Mesenchymal stem cell (in vitro differentiated cells and primary cell): ENCODE data around the gene DCDC2.

Experiments used
- DNase-seq: peaks from one replicate; pipeline ENCODE4 v3.0.0-alpha.2; 2013
- H2AFZ ChIP-seq: one replicate; pipeline ENCODE4 v1.6.1; 2013; ENCODE audit warnings: low read depth, mild to moderate bottlenecking, control low read depth, inconsistent platforms, low read length, moderate library complexity
- H2AK5ac ChIP-seq: 2 replicates; pipeline ENCODE4 v1.6.1; 2013; ENCODE audit warnings: low read length, moderate library complexity, mild to moderate bottlenecking, inconsistent platforms; ENCODE audit not compliant: severe bottlenecking
- H2BK120ac ChIP-seq: one replicate; pipeline ENCODE4 v1.6.1; 2013; ENCODE audit warnings: low read depth, mild to moderate bottlenecking, inconsistent platforms, low read length, moderate library complexity
- H2BK12ac ChIP-seq, 2 experiments: one replicate each; pipeline ENCODE4 v1.6.1; 2013; ENCODE audit warnings: inconsistent platforms in 2 of 2, low read length in 2 of 2, mild to moderate bottlenecking in 2 of 2, moderate library complexity in 2 of 2, control low read depth in 1 of 2
- H2BK15ac ChIP-seq: one replicate; pipeline ENCODE4 v1.6.1; 2013; ENCODE audit warnings: mild to moderate bottlenecking, low read depth, inconsistent platforms; ENCODE audit not compliant: poor library complexity, severe bottlenecking
- H2BK5ac ChIP-seq: 2 replicates; pipeline ENCODE4 v1.6.1; 2013; ENCODE audit warnings: low read depth, mild to moderate bottlenecking, low read length, control low read depth, inconsistent platforms; ENCODE audit not compliant: poor library complexity, severe bottlenecking
- H3K14ac ChIP-seq, 2 experiments: one replicate each; pipeline ENCODE4 v1.6.1; 2013; ENCODE audit warnings: inconsistent platforms in 2 of 2, low read length in 2 of 2, control low read depth in 1 of 2, mild to moderate bottlenecking in 1 of 2, moderate library complexity in 1 of 2
- H3K18ac ChIP-seq, 2 experiments: one replicate each; pipeline ENCODE4 v1.6.1; 2013; ENCODE audit warnings: inconsistent platforms in 2 of 2, low read length in 2 of 2, control low read depth in 1 of 2, low read depth in 1 of 2, mild to moderate bottlenecking in 1 of 2
- H3K23ac ChIP-seq, 2 experiments: one replicate each; pipeline ENCODE4 v1.6.1; 2013; ENCODE audit warnings: inconsistent platforms in 2 of 2, low read length in 2 of 2, mild to moderate bottlenecking in 2 of 2, moderate library complexity in 2 of 2, control low read depth in 1 of 2
- H3K27ac ChIP-seq: 2 replicates; pipeline ENCODE4 v1.5.1; 2013; ENCODE audit warnings: mild to moderate bottlenecking, moderate library complexity, low read length, control low read depth, inconsistent platforms; ENCODE audit not compliant: poor library complexity, severe bottlenecking
- H3K27me3 ChIP-seq, 2 experiments: 2 replicates each; pipeline versions ENCODE4 v1.6.1 to v1.7.0; 2013; ENCODE audit warnings: low read length in 2 of 2, mild to moderate bottlenecking in 2 of 2, moderate library complexity in 2 of 2, control low read depth in 1 of 2, inconsistent platforms in 1 of 2; ENCODE audit not compliant: control insufficient read depth in 1 of 2, insufficient read depth in 1 of 2
- H3K36me3 ChIP-seq, 2 experiments: 2 replicates each; pipeline versions ENCODE4 v1.6.1 to v1.7.0; 2013; ENCODE audit warnings: low read length in 2 of 2, control low read depth in 1 of 2, inconsistent platforms in 1 of 2, low read depth in 1 of 2, mild to moderate bottlenecking in 1 of 2; ENCODE audit not compliant: insufficient read depth in 2 of 2, control insufficient read depth in 1 of 2
- H3K4ac ChIP-seq, 2 experiments: one replicate each; pipeline ENCODE4 v1.6.1; 2013; ENCODE audit warnings: inconsistent platforms in 2 of 2, low read length in 2 of 2, mild to moderate bottlenecking in 2 of 2, moderate library complexity in 2 of 2, control low read depth in 1 of 2, low read depth in 1 of 2
- H3K4me1 ChIP-seq: 2 replicates; pipeline ENCODE4 v1.6.1; 2013; ENCODE audit warnings: low read depth, low read length, control low read depth; ENCODE audit not compliant: control insufficient read depth, insufficient read depth
- H3K4me2 ChIP-seq: 2 replicates; pipeline ENCODE4 v1.6.1; 2013; ENCODE audit warnings: low read length, mild to moderate bottlenecking, inconsistent platforms; ENCODE audit not compliant: poor library complexity, severe bottlenecking
- H3K4me3 ChIP-seq, 2 experiments: 2 replicates each; pipeline versions ENCODE4 v1.5.1 to v1.7.0; 2013; ENCODE audit warnings: low read length in 2 of 2, mild to moderate bottlenecking in 2 of 2, control low read depth in 1 of 2, low read depth in 1 of 2; ENCODE audit not compliant: insufficient read depth in 1 of 2
- H3K79me1 ChIP-seq: replicated peaks from 2 replicates; pipeline ENCODE4 v1.6.1; 2013; ENCODE audit warnings: mild to moderate bottlenecking, control low read depth, low read length, inconsistent platforms; ENCODE audit not compliant: poor library complexity, severe bottlenecking
- H3K9ac ChIP-seq: 2 replicates; pipeline ENCODE4 v1.7.0; 2013; ENCODE audit warnings: mild to moderate bottlenecking, low read length, moderate library complexity
- H3K9me3 ChIP-seq: 2 replicates; pipeline ENCODE4 v1.7.0; 2013; ENCODE audit warnings: mild to moderate bottlenecking, low read length; ENCODE audit not compliant: control insufficient read depth
- H4K8ac ChIP-seq: one replicate; pipeline ENCODE4 v1.6.1; 2013; ENCODE audit warnings: inconsistent platforms, mild to moderate bottlenecking, low read length, moderate library complexity
- H4K91ac ChIP-seq: one replicate; pipeline ENCODE4 v1.6.1; 2013; ENCODE audit warnings: mild to moderate bottlenecking, low read length, inconsistent platforms
- WGBS: methylation state at CpG from one replicate; pipeline ENCODE4 v1.1.7; 2013; ENCODE audit warnings: mixed read lengths; 5-methylcytosine and 5-hydroxymethylcytosine counted together

The DCDC2 gene

GRCh38 chr6:24152014-24152413 is 205.8 kb downstream of the DCDC2 start:
- Histone ChIP-seq H3K79me1 (no peaks in the 10 kb centered on the region), H2BK5ac (no peak overlapping the region), H3K9me3 (no peaks in the 10 kb centered on the region), H3K27me3 (no peaks in the 10 kb centered on the region), H3K4me3 (no peak overlapping the region), H3K4me1 (no peaks in the 10 kb centered on the region), H3K18ac (no peak overlapping the region), H2AFZ (no peak overlapping the region), H3K9ac (no peak overlapping the region), H3K27ac (no peak overlapping the region), H3K4me2 (no peak overlapping the region), H2AK5ac (no peak overlapping the region), H3K36me3 (no peaks in the 10 kb centered on the region), H2BK12ac (no peak overlapping the region), H3K4ac (no peak overlapping the region), H2BK15ac (no peak overlapping the region), H3K14ac (no peak overlapping the region), H4K91ac (no peak overlapping the region), H4K8ac (no peak overlapping the region), H3K23ac (no peak overlapping the region), H2BK120ac (no peak overlapping the region)
- no CpG with 5 or more reads among the region's 1 CpG for WGBS
- DNase-seq: no peak

GRCh38 chr6:24149836-24150235 is 208.0 kb downstream of the DCDC2 start:
- 71% methylated on average over 2 of the region's 3 CpGs for WGBS

GRCh38 chr6:24149296-24149695 is 208.6 kb downstream of the DCDC2 start:
- no peak overlapping the region for H3K27ac ChIP-seq
- no peaks in the 10 kb centered on the region for H3K27me3 ChIP-seq
- no peaks in the 10 kb centered on the region for H3K36me3 ChIP-seq
- no peak overlapping the region for H2BK120ac ChIP-seq
- H3K4me1 ChIP-seq: no peaks in the 10 kb centered on the region
- no peak overlapping the region for H2BK15ac ChIP-seq
- no peak overlapping the region for H3K23ac ChIP-seq
- H3K4ac ChIP-seq: no peak overlapping the region
- H2BK5ac ChIP-seq: no peak overlapping the region
- H3K79me1 ChIP-seq: no peaks in the 10 kb centered on the region
- H3K4me3 ChIP-seq: no peak overlapping the region
- no peaks in the 10 kb centered on the region for H3K9me3 ChIP-seq
- DNase-seq: no peak
- no peak overlapping the region for H3K14ac ChIP-seq
- no peak overlapping the region for H3K4me2 ChIP-seq
- H3K9ac ChIP-seq: no peak overlapping the region
- H2AK5ac ChIP-seq: no peak overlapping the region
- no peak overlapping the region for H4K8ac ChIP-seq
- H2BK12ac ChIP-seq: no peak overlapping the region
- H4K91ac ChIP-seq: no peak overlapping the region
- H2AFZ ChIP-seq: no peak overlapping the region
- no peak overlapping the region for H3K18ac ChIP-seq

More at GRCh38 chr6:24149836-24150235, 208.0 kb downstream of the DCDC2 start:
- H3K23ac ChIP-seq: no peak overlapping the region
- H2BK15ac ChIP-seq: no peak overlapping the region
- H2AFZ ChIP-seq: no peak overlapping the region
- H2BK120ac ChIP-seq: no peak overlapping the region
- no peak overlapping the region for H2BK12ac ChIP-seq
- H4K8ac ChIP-seq: no peak overlapping the region
- no peak overlapping the region for H2AK5ac ChIP-seq
- H4K91ac ChIP-seq: no peak overlapping the region
- H3K4me1 ChIP-seq: no peaks in the 10 kb centered on the region
- no peak overlapping the region for H2BK5ac ChIP-seq
- no peak overlapping the region for H3K18ac ChIP-seq
- H3K14ac ChIP-seq: no peak overlapping the region
- H3K4ac ChIP-seq: no peak overlapping the region
- H3K4me2 ChIP-seq: no peak overlapping the region
- no peaks in the 10 kb centered on the region for H3K36me3 ChIP-seq
- no peak overlapping the region for H3K9ac ChIP-seq
- H3K4me3 ChIP-seq: no peak overlapping the region
- DNase-seq: no peak
- H3K27me3 ChIP-seq: no peaks in the 10 kb centered on the region
- no peaks in the 10 kb centered on the region for H3K79me1 ChIP-seq
- H3K27ac ChIP-seq: no peak overlapping the region
- H3K9me3 ChIP-seq: no peaks in the 10 kb centered on the region

- Histone ChIP-seq H3K4me3 (no peak overlapping the region), H3K14ac (no peak overlapping the region), H3K23ac (no peak overlapping the region), H3K27me3 (no peaks in the 10 kb centered on the region), H2AFZ (no peak overlapping the region), H4K91ac (no peak overlapping the region), H2BK15ac (no peak overlapping the region), H2BK12ac (no peak overlapping the region), H3K9me3 (no peaks in the 10 kb centered on the region), H2BK120ac (no peak overlapping the region), H3K79me1 (no peaks in the 10 kb centered on the region), H3K36me3 (no peaks in the 10 kb centered on the region), H2AK5ac (no peak overlapping the region), H3K4ac (no peak overlapping the region), H3K4me2 (no peak overlapping the region), H3K18ac (no peak overlapping the region), H2BK5ac (no peak overlapping the region), H3K4me1 (no peaks in the 10 kb centered on the region), H3K27ac (no peak overlapping the region), H4K8ac (no peak overlapping the region), H3K9ac (no peak overlapping the region)
- DNase-seq: no peak
Measured at GRCh38 chr6:24148684-24149083, 209.2 kb downstream of the DCDC2 start.
